Ishikawa (cell line): ENCODE results near the gene EBI3.

Experiments used
- CEBPB ChIP-seq: IDR thresholded peaks from 2 replicates; pipeline ENCODE4 v1.6.1; 2012
- CREB1 ChIP-seq: IDR thresholded peaks from 2 replicates; pipeline ENCODE4 v1.6.1; 2012; ENCODE audit warnings: low read depth
- EGR1 ChIP-seq: IDR thresholded peaks from 2 replicates; pipeline ENCODE4 v1.6.1; 2012
- EP300 ChIP-seq: IDR thresholded peaks from 2 replicates; pipeline ENCODE4 v1.6.1; 2012; ENCODE audit warnings: borderline replicate concordance
- FOXM1 ChIP-seq: IDR thresholded peaks from 2 replicates; pipeline ENCODE4 v1.6.1; 2012; ENCODE audit warnings: low read depth, borderline replicate concordance
- MAX ChIP-seq: IDR thresholded peaks from 2 replicates; pipeline ENCODE4 v1.6.1; 2012
- NFIC ChIP-seq: IDR thresholded peaks from 2 replicates; pipeline ENCODE4 v1.6.1; 2012
- RAD21 ChIP-seq: IDR thresholded peaks from 2 replicates; pipeline ENCODE4 v1.6.1; 2012; ENCODE audit warnings: low read depth
- TAF1 ChIP-seq: IDR thresholded peaks from 2 replicates; pipeline ENCODE4 v1.6.1; 2012; ENCODE audit warnings: low read depth, mild to moderate bottlenecking
- TCF12 ChIP-seq: IDR thresholded peaks from 2 replicates; pipeline ENCODE4 v1.6.1; 2012; ENCODE audit warnings: low read depth
- TEAD4 ChIP-seq: IDR thresholded peaks from 2 replicates; pipeline ENCODE4 v1.6.1; 2012
- YY1 ChIP-seq: IDR thresholded peaks from 2 replicates; pipeline ENCODE4 v1.6.1; 2012; ENCODE audit warnings: low read depth
- ZBTB7A ChIP-seq: IDR thresholded peaks from 2 replicates; pipeline ENCODE4 v1.6.1; 2012; ENCODE audit warnings: low read depth
- TF ChIP-seq, protein P1 (sequence below): IDR thresholded peaks from 2 replicates; pipeline ENCODE4 v1.6.1; 2012
- TF ChIP-seq, protein P2 (sequence below): IDR thresholded peaks from 2 replicates; pipeline ENCODE4 v1.6.1; 2012; ENCODE audit warnings: low read depth, mild to moderate bottlenecking

EBI3 gene

GRCh38 chr19:4187313-4188122 lies 41.8 kb upstream of the EBI3 start:
- TF ChIP-seq YY1 = no peak
- TF ChIP-seq TAF1 = no peak
- no peak for TF ChIP-seq CEBPB

DNA sequence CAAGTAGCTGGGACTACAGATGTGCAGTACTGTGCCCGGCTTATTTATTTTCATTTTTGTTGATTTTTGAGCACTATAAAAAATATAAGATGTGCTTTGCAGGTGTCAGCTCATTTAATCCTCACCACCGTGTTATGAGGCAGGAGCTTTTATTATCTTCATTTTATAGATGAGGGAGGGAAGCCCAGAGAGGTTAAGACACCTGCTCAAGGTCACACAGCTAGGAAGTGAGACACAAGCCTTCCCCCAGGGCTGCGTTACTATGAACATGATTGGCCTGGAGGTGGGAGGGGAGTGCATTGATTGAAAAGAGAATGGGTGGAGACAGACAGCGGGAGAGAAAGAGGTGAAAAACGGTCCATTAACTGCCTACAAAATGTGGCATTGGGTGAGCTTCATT lies 39.7 kb upstream of the EBI3 start:
- no peak for TF ChIP-seq NFIC
- TF ChIP-seq CREB1 = no peak
- no peak for TF ChIP-seq YY1
- TF ChIP-seq RAD21 = no peak
- no peak for TF ChIP-seq MAX
- TF ChIP-seq, protein P1, sequence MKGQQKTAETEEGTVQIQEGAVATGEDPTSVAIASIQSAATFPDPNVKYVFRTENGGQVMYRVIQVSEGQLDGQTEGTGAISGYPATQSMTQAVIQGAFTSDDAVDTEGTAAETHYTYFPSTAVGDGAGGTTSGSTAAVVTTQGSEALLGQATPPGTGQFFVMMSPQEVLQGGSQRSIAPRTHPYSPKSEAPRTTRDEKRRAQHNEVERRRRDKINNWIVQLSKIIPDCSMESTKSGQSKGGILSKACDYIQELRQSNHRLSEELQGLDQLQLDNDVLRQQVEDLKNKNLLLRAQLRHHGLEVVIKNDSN = no peak
- TF ChIP-seq EGR1 = no peak

DNA sequence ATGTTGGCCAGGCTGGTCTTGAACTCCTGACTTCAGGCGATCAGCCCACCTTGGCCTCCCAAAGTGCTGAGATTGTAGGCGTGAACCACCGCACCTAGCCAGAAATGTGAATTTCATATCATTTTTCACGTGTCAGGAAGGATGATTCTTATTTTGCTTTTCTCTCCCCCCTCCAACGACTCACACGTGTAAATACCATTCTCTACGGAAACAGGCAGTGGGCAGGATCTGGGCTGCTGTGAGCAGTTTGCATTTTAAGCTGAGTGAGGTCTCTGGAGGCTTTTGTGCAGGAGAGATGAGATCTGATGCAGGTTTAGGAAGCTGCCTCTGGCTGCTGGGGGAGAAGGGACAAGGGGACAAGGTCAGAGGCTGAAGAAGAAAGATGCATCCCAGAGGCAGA lies 35.0 kb upstream of the EBI3 start:
- TF ChIP-seq MAX (no peak), ZBTB7A (no peak), CREB1 (no peak), YY1 (no peak), CEBPB (no peak), EP300 (no peak), TCF12 (no peak)
- TF ChIP-seq, protein P2, sequence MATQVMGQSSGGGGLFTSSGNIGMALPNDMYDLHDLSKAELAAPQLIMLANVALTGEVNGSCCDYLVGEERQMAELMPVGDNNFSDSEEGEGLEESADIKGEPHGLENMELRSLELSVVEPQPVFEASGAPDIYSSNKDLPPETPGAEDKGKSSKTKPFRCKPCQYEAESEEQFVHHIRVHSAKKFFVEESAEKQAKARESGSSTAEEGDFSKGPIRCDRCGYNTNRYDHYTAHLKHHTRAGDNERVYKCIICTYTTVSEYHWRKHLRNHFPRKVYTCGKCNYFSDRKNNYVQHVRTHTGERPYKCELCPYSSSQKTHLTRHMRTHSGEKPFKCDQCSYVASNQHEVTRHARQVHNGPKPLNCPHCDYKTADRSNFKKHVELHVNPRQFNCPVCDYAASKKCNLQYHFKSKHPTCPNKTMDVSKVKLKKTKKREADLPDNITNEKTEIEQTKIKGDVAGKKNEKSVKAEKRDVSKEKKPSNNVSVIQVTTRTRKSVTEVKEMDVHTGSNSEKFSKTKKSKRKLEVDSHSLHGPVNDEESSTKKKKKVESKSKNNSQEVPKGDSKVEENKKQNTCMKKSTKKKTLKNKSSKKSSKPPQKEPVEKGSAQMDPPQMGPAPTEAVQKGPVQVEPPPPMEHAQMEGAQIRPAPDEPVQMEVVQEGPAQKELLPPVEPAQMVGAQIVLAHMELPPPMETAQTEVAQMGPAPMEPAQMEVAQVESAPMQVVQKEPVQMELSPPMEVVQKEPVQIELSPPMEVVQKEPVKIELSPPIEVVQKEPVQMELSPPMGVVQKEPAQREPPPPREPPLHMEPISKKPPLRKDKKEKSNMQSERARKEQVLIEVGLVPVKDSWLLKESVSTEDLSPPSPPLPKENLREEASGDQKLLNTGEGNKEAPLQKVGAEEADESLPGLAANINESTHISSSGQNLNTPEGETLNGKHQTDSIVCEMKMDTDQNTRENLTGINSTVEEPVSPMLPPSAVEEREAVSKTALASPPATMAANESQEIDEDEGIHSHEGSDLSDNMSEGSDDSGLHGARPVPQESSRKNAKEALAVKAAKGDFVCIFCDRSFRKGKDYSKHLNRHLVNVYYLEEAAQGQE = no peak

GRCh38 chr19:4196009-4196408 lies 33.3 kb upstream of the EBI3 start:
- TF ChIP-seq TEAD4 = no peak
- TF ChIP-seq TAF1 = no peak
- no peak for TF ChIP-seq NFIC
- no peak for TF ChIP-seq EGR1
- TF ChIP-seq ZBTB7A = no peak
- no peak for TF ChIP-seq MAX
- TF ChIP-seq YY1 = no peak
- TF ChIP-seq, protein P2 = no peak
- no peak for TF ChIP-seq EP300
- TF ChIP-seq, protein P1 = no peak
- no peak for TF ChIP-seq CREB1
- TF ChIP-seq RAD21 = no peak
- TF ChIP-seq CEBPB = no peak
- no peak for TF ChIP-seq FOXM1
- no peak for TF ChIP-seq TCF12

DNA sequence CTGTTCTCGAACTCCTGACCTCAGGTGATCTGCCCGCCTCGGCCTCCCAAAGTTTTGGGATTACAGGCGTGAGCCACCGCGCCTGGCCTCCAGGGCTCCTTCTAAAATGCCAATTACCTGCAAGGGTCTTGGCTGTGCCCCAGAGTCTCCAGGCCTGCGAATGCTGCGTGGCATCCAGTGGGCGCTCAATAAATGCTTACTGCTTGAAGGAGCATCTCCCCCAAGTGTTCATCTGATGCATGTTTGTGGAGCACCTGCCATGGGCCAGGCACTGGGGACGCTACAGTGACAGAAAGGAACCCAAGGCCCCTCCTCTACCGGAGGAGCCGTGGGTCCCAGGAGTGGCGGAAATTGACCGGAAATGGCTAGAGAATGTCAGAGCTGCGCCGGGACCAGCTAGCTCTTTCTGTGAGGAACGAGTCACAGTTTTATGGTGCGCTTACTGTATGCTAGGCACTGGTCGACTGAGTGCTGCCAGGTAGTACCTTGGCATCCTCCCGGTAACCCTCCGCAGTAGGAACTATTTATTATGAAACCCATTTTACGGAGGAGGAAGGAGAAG lies 32.7 kb upstream of the EBI3 start:
- no peak for TF ChIP-seq TCF12
- no peak for TF ChIP-seq EGR1
- TF ChIP-seq RAD21 = no peak
- TF ChIP-seq, protein P2 = no peak
